Neuron (in vitro differentiated cells): ENCODE measurements around the gene GABRR1.
"Not testable (repeated sequence)": the region's sequence is repeated elsewhere in the genome, so short reads cannot be mapped to it uniquely, and the experiment has no call there.

ENCODE experiments used
- H2AFZ ChIP-seq: one replicate; pipeline ENCODE4 v1.6.1; 2013; ENCODE audit warnings: low read depth, mild to moderate bottlenecking, inconsistent platforms, low read length, moderate library complexity
- H3K27me3 ChIP-seq: one replicate; pipeline ENCODE4 v1.6.1; 2013; ENCODE audit warnings: low read length; ENCODE audit not compliant: insufficient read depth
- H3K36me3 ChIP-seq: one replicate; pipeline ENCODE4 v1.6.1; 2013; ENCODE audit warnings: low read length; ENCODE audit not compliant: insufficient read depth
- H3K4me1 ChIP-seq: one replicate; pipeline ENCODE4 v1.6.1; 2013; ENCODE audit warnings: low read length; ENCODE audit not compliant: insufficient read depth
- H3K4me3 ChIP-seq: 2 replicates; pipeline ENCODE4 v1.5.1; 2013; ENCODE audit warnings: mild to moderate bottlenecking, low read length, moderate library complexity
- H3K9me3 ChIP-seq: one replicate; pipeline ENCODE4 v1.6.1; 2013; ENCODE audit warnings: low read length

Gene GABRR1

DNA sequence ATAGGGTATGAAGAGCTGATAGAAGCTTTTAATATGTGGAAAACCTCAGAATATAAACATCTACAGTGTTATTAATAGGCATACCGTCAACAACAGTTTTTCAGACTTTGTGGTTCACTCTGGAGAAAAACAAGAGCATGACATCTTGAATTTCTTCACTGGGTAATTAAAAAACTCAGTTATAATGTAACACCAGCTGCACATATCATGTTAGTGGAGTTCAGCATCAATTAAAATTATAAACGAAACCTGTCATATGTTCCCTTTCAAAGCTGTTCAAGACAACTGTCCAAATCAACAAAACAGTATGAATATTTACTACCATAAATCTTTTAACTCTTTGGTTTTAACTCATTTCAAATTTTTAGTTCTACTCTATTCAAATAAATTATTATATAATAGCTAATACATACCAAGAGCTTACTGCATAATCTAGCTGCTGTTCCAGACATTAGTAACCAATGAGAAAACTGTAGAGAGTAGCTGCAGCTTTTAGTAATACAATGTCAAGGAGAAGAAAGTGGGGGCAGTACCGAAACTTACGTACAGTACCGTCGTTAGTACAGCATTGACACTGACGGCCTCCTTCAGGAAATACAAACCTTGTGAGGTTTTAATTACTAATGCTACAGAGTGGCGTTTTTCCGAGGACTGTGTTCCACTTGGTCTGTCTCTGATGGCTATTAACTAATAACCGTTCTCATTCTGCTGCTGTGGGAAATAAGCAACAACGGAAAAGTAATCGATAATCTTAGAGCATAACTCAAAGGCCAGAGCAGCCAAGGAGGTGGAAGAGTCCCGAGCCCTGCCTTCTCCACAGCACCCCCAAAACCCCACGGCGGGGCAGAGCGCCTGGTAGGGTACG, 71.8 kb downstream of the GABRR1 start:
- Histone ChIP-seq H3K9me3 (no peaks in the 10 kb centered on the region), H2AFZ (peak overlapping the region; percentile 76), H3K36me3 (peaks cover 5% of the 10 kb centered on the region), H3K4me1 (peaks cover 3% of the 10 kb centered on the region), H3K4me3 (peak overlapping the region; percentile 48), H3K27me3 (no peaks in the 10 kb centered on the region)

DNA sequence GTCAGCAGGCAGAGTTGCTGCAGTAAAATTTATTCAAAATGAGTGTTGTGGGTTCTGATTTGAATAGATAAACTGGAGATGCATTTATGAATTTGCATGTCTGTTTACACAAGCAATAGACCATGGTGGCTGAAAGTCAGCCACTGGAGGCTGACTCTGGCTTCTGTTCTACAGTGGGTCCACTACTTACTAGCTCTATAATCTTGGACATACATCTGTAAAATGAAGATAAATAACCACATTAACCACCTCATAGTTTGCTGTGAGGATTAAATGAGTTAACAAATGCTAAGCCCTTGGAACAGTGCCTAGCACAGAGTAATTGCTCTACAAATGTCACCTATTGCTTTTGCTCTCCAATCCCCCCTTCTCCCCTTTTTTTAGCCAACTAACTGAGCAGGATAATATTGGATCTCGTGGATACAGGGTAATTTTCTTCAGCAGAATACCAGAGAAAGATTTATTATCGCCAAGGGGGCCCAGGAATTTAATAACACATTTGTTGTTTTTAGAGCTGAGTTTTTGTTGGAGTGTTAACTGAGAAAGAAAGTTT, 72.7 kb downstream of the GABRR1 start:
- H2AFZ ChIP-seq = no peak overlapping the region
- no peaks in the 10 kb centered on the region for H3K27me3 ChIP-seq
- no peaks in the 10 kb centered on the region for H3K9me3 ChIP-seq
- peaks cover 3% of the 10 kb centered on the region for H3K4me1 ChIP-seq
- H3K4me3 ChIP-seq = no peak overlapping the region
- H3K36me3 ChIP-seq = peaks cover 4% of the 10 kb centered on the region

GRCh38 chr6:89140347-89141156, 76.6 kb downstream of the GABRR1 start:
- H2AFZ ChIP-seq = no peak overlapping the region
- no peaks in the 10 kb centered on the region for H3K9me3 ChIP-seq
- H3K4me3 ChIP-seq = no peak overlapping the region
- no peaks in the 10 kb centered on the region for H3K27me3 ChIP-seq
- no peaks in the 10 kb centered on the region for H3K4me1 ChIP-seq
- H3K36me3 ChIP-seq = peaks cover 2% of the 10 kb centered on the region

DNA sequence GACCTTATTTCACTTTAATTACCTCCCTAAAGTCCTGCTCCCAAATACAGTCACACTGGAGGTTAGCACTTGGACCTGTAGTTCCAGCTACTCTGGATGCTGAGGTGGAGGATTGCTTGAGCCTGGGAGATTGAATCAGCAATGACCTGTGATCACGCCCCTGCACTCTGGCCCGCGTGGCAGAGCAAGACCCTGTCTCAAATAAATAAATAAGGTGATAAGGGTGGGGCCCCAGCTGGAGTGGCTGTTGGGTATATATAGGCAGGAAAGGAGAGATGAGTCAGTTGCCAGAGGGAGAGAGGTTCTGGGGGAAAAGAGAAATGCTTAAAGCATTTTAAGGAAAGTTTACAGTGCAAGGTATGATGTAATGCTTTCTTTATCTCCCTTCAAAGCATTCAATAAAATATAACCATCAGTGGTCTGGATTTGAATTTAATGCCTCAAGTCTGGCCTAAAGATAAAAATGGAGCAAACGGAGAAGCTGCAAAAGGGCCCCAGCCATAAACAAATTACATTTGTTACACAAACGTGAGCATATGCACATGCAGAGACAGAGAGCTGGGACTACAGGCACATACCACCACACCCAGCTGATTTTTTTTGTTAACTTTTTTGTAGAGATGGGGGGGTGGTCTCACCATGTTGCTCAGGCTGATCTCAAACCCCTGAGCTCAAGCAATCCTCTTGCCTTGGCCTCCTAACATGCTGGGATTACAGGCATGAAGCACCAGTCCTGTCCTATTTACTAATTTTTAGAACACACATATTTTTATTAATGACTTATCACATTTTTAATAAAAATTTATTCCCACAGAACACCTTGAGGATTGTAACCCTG, 77.4 kb downstream of the GABRR1 start:
- H3K36me3 ChIP-seq = peaks cover 2% of the 10 kb centered on the region
- H3K9me3 ChIP-seq = no peaks in the 10 kb centered on the region
- H3K4me1 ChIP-seq = no peaks in the 10 kb centered on the region
- H2AFZ ChIP-seq = no peak overlapping the region
- H3K27me3 ChIP-seq = no peaks in the 10 kb centered on the region
- H3K4me3 ChIP-seq = no peak overlapping the region

DNA sequence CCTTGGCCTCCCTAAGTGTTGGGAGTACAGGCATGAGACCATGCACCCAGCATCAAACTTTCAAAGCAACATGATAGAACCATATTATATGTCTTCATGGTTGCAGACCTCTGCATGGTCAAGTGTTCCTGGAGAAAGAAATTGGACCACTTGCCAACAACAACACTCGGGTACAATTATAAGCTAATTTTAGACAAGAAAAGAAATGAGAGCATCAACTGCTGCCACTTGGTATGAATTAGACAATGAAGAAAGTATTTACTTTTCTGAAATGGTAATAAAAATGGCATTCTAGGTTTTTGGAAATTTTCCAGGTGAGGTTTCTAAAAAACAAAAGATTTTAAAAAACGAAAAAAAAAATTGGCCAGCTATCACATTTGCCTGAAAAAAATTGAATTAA, 79.0 kb downstream of the GABRR1 start:
- no peaks in the 10 kb centered on the region for H3K27me3 ChIP-seq
- H2AFZ ChIP-seq = no peak overlapping the region
- peaks cover 2% of the 10 kb centered on the region for H3K36me3 ChIP-seq
- H3K9me3 ChIP-seq = no peaks in the 10 kb centered on the region
- H3K4me1 ChIP-seq = no peaks in the 10 kb centered on the region
- no peak overlapping the region for H3K4me3 ChIP-seq

GRCh38 chr6:89134723-89135122, 82.4 kb downstream of the GABRR1 start:
- Histone ChIP-seq H3K9me3 (no peaks in the 10 kb centered on the region), H3K27me3 (no peaks in the 10 kb centered on the region), H3K4me3 (no peak overlapping the region), H2AFZ (no peak overlapping the region), H3K4me1 (no peaks in the 10 kb centered on the region), H3K36me3 (no peaks in the 10 kb centered on the region)

- Histone ChIP-seq H3K27me3 (no peaks in the 10 kb centered on the region), H3K36me3 (no peaks in the 10 kb centered on the region), H3K4me1 (no peaks in the 10 kb centered on the region), H2AFZ (no peak overlapping the region), H3K4me3 (no peak overlapping the region), H3K9me3 (peaks cover 3% of the 10 kb centered on the region)
Observed at GRCh38 chr6:89133981-89134380, 83.2 kb downstream of the GABRR1 start.

DNA sequence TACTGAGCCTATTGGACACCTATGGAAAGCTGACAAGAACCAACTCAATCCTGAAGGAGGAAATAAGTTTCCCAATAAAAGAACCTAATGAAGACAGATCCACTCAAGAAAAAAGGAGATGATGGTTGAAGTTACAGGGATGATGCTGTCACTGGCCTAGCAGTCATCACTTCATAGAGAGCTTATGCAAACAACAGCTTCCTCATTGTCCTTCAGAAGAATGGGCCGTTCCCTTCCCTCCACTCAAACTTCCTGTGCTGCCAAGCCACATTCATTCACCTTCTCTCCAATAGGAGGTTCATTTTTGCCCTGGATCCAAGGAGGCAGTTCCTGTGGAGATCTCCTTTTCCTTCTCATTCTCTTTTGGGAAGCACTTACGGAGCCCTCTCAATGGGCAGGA, 85.1 kb downstream of the GABRR1 start:
- H3K27me3 ChIP-seq = no peaks in the 10 kb centered on the region
- H2AFZ ChIP-seq = no peak overlapping the region
- no peaks in the 10 kb centered on the region for H3K4me1 ChIP-seq
- no peaks in the 10 kb centered on the region for H3K36me3 ChIP-seq
- H3K4me3 ChIP-seq = no peak overlapping the region
- H3K9me3 ChIP-seq = peaks cover 6% of the 10 kb centered on the region

- no peak overlapping the region for H2AFZ ChIP-seq
- no peaks in the 10 kb centered on the region for H3K36me3 ChIP-seq
- no peaks in the 10 kb centered on the region for H3K27me3 ChIP-seq
- peaks cover 6% of the 10 kb centered on the region for H3K9me3 ChIP-seq
- no peaks in the 10 kb centered on the region for H3K4me1 ChIP-seq
- no peak overlapping the region for H3K4me3 ChIP-seq
Observed at GRCh38 chr6:89131599-89131998, 85.6 kb downstream of the GABRR1 start.

GRCh38 chr6:89128256-89128671, 88.9 kb downstream of the GABRR1 start:
- H3K4me1 ChIP-seq, H3K36me3 ChIP-seq, H2AFZ ChIP-seq, H3K27me3 ChIP-seq, H3K9me3 ChIP-seq, H3K4me3 ChIP-seq: not testable (repeated sequence)
